WTC11 (cell line): ENCODE measurements around the gene DHX34.

ENCODE experiments used
- ERG ChIP-seq: fragments of 250-450 bp; sonication (Bioruptor Pico); IDR thresholded peaks from 2 replicates; pipeline ENCODE4 v1.8.0; 2021; ENCODE audit warnings: mild to moderate bottlenecking
- FOXJ3 ChIP-seq: sonication (generic); formaldehyde crosslinking; IDR thresholded peaks from 2 replicates; pipeline ENCODE4 v1.9.0; 2021; ENCODE audit warnings: missing genetic modification reagents, mild to moderate bottlenecking, borderline replicate concordance
- FOXK1 ChIP-seq: sonication (generic); formaldehyde crosslinking; IDR thresholded peaks from 2 replicates; pipeline ENCODE4 v1.8.0; 2022; ENCODE audit warnings: mild to moderate bottlenecking, moderate library complexity, missing genetic modification reagents
- NFYB ChIP-seq: sonication (generic); formaldehyde crosslinking; conservative IDR thresholded peaks from 2 replicates; pipeline ENCODE4 v1.8.0; 2022; ENCODE audit warnings: low read depth, missing genetic modification reagents
- USF1 ChIP-seq: sonication (generic); formaldehyde crosslinking; IDR thresholded peaks from 2 replicates; pipeline ENCODE4 v1.8.0; 2022; ENCODE audit warnings: mild to moderate bottlenecking, missing genetic modification reagents
- ZNF121 ChIP-seq: sonication (generic); formaldehyde crosslinking; IDR thresholded peaks from 2 replicates; pipeline ENCODE4 v1.8.0; 2023; ENCODE audit warnings: missing genetic modification reagents
- ZNF232 ChIP-seq: sonication (generic); formaldehyde crosslinking; IDR thresholded peaks from 2 replicates; pipeline ENCODE4 v1.8.0; 2022; ENCODE audit warnings: mild to moderate bottlenecking, missing genetic modification reagents
- ZNF416 ChIP-seq: fragments of 250-450 bp; sonication (Bioruptor Pico); IDR thresholded peaks from 2 replicates; pipeline ENCODE4 v1.9.0; 2021; ENCODE audit warnings: mild to moderate bottlenecking, inconsistent platforms
- TF ChIP-seq, protein P1 (sequence below): fragments of 200-600 bp; IDR thresholded peaks from 2 replicates; pipeline ENCODE4 v1.8.0; 2022; ENCODE audit warnings: antibody characterized with exemption

DNA sequence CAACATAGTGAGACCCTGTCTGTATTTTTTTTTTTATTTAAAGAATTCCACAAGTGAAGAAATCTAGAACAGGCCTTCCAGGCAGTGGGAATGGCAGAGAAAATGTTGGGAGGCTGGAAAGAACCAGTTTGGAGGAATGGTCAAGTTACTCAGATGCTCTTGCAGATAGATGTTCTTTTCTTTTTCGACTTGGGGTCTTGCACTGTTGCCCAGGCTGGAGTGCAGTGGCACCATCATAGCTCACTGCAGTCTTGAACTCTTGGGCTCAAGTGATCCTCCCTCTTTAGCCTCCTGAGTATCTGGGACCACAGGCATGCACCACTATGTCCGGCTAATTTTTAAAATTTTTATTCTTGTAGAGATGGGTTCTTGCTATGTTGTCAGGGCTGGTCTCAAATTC is 38.8 kb upstream of the DHX34 start:
- TF ChIP-seq, protein P1, sequence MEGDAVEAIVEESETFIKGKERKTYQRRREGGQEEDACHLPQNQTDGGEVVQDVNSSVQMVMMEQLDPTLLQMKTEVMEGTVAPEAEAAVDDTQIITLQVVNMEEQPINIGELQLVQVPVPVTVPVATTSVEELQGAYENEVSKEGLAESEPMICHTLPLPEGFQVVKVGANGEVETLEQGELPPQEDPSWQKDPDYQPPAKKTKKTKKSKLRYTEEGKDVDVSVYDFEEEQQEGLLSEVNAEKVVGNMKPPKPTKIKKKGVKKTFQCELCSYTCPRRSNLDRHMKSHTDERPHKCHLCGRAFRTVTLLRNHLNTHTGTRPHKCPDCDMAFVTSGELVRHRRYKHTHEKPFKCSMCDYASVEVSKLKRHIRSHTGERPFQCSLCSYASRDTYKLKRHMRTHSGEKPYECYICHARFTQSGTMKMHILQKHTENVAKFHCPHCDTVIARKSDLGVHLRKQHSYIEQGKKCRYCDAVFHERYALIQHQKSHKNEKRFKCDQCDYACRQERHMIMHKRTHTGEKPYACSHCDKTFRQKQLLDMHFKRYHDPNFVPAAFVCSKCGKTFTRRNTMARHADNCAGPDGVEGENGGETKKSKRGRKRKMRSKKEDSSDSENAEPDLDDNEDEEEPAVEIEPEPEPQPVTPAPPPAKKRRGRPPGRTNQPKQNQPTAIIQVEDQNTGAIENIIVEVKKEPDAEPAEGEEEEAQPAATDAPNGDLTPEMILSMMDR, result no peak
- TF ChIP-seq FOXJ3 (CRISPR knock-in tag) (no peak), ZNF232 (CRISPR knock-in tag) (no peak), NFYB (no peak), FOXK1 (no peak), ERG (CRISPR knock-in tag) (no peak), ZNF416 (no peak), ZNF121 (CRISPR knock-in tag) (no peak; the same call in 1 of the 2 replicates), USF1 (no peak)
